Measurements from ENCODE around the gene MYZAP. TPM values are rescaled to one million over a fixed set of nuclear protein-coding genes. Genes with fewer than 3 reads are reported as not detected.

MYZAP gene
- total and polyA plus RNA-seq, 7 donors: 7.2 to 55.6 (median 39.1) TPM

DNA sequence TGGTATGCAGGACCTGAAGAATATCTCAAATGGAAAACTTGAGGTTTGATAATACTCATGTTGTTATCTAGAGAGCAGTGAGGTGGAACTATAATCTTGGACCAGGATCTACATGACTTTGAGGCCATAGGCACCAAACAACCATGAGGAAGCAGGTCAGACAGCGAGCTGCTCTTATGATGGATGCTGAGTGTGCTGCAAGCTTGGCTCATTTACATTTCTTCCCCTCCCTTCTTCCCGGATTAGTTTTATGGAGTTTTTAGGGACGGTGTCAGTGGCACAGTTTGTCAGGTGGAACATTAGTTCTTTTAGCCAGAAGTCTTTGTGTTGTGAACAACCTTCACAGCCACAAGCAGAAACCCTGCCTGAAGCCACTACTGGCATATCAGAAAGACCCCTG, 8.0 kb upstream of the MYZAP start:
- Histone ChIP-seq H3K27me3 (no peaks in the 10 kb centered on the region), H3K27ac (no peak overlapping the region)
- intact Hi-C loops (cut with DNase I): no loop called here

DNA sequence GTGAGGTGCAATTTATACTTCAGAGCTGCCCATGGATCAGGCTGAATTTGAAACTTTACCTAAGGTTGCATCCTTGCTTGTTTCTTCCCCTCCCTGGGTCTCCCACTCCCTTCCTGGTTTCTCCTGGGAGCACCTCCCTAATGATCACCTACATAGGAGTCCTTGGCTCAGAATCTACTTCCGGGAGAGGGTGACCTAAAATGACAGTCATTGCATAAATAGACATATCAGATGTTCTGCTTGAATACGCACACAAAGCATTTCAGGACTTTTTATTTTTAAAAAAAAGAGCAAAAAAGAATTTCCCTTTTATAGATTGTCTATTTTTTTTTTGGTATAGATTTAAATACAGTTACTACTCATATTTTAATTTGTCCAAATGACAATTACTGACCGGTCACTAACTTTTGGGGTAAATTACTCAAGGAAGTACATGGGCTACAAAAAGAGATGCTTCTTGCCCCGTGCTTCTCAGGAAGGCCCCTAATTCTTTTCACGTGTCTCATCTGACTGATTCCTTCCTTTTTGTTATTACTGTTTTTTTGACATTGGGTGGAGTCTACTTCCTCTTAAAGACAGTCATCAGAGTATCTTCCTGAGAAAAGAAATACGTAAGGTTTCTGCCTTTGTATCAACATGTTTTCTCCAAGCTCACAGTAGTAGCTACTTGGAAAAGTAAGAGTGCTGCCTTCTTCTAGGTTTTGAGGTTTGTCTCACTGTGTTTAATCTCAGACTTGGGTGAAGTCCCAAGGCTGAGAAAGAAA, 4.9 kb upstream of the MYZAP start:
- Histone ChIP-seq H3K4me3 (no peak overlapping the region), H3K27ac (no peak overlapping the region), H3K36me3 (no peaks in the 10 kb centered on the region), H3K27me3 (no peaks in the 10 kb centered on the region), H3K4me1 (peaks cover 0 to 11% (median 9%) of the 10 kb centered on the region in 4 donors), H3K9me3 (peaks cover 0 to 6% (median 4%) of the 10 kb centered on the region in 4 donors)
- no peak for DNase-seq
- intact Hi-C loops (cut with DNase I): no loop called here
- TF ChIP-seq, protein P1, sequence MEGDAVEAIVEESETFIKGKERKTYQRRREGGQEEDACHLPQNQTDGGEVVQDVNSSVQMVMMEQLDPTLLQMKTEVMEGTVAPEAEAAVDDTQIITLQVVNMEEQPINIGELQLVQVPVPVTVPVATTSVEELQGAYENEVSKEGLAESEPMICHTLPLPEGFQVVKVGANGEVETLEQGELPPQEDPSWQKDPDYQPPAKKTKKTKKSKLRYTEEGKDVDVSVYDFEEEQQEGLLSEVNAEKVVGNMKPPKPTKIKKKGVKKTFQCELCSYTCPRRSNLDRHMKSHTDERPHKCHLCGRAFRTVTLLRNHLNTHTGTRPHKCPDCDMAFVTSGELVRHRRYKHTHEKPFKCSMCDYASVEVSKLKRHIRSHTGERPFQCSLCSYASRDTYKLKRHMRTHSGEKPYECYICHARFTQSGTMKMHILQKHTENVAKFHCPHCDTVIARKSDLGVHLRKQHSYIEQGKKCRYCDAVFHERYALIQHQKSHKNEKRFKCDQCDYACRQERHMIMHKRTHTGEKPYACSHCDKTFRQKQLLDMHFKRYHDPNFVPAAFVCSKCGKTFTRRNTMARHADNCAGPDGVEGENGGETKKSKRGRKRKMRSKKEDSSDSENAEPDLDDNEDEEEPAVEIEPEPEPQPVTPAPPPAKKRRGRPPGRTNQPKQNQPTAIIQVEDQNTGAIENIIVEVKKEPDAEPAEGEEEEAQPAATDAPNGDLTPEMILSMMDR (IDR thresholded peaks at IDR 0.05): no peak
- TF ChIP-seq POLR2AphosphoS5 (IDR thresholded peaks at IDR 0.05): no peak
- WGBS, 2 donors: 55 to 60% methylated on average over 6 of the region's 6 CpGs

More for the DNA sequence above, 8.0 kb upstream of the MYZAP start:
- no peak for DNase-seq
- TF ChIP-seq, protein P1 (IDR thresholded peaks at IDR 0.05): no peak
- TF ChIP-seq POLR2AphosphoS5 (IDR thresholded peaks at IDR 0.05) (no peak), POLR2A (IDR thresholded peaks at IDR 0.05) (no peak), EP300 (IDR thresholded peaks at IDR 0.05) (no peak)
- peaks cover 0 to 3% (median 2%) of the 10 kb centered on the region in 4 donors for H3K4me1 ChIP-seq
- H3K36me3 ChIP-seq: no peaks in the 10 kb centered on the region
- peaks cover 0 to 6% (median 4%) of the 10 kb centered on the region in 4 donors for H3K9me3 ChIP-seq
- 84 to 96% methylated on average over 3 of the region's 3 CpGs for WGBS, 2 donors
- H3K4me3 ChIP-seq: no peak overlapping the region

DNA sequence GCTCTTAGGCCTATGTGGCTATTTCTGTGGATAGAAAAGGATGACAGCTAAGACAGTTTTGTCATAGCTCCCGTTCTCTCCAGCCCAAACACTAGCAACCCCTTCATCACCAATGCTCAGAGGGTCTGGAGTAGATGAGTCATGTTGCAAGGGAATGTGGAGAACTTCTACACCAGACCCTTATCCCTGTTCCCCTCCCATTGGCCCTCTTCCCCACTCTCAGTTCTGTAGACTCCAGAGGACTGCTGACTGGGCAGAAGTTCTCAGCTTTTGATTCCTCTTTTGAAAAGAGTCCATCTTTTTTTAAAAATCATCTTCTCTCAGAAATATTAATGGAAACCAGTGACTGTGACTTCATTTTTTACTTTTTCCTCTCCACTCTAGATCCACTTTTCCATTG, 2.4 kb upstream of the MYZAP start:
- no peaks in the 10 kb centered on the region for H3K27me3 ChIP-seq

DNA sequence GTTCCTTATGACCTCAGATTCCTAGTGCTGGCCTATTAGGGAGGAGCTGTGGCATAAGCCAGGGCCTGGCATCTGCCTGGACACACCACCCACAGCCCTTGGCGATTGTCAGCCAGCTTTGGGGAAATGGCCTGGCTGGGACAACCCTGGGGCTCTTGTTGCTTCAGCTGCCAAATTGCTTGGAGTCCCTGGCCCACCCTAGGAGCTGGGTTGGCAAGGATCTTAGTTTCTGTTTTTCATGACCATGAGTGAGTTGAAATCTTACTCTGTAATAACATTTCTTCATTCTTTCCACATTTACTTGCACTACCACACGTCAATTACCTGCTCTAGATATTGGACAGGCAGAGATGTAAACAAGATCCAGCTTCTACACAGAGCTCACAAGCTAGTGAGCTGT, 1.9 kb upstream of the MYZAP start:
- 76 to 77% methylated on average over 2 of the region's 2 CpGs for WGBS, 2 donors
- DNase-seq: no peak
- H3K36me3 ChIP-seq: no peaks in the 10 kb centered on the region
- H3K27me3 ChIP-seq: no peaks in the 10 kb centered on the region
- no peaks in the 10 kb centered on the region for H3K9me3 ChIP-seq
- no peak for TF ChIP-seq POLR2A (IDR thresholded peaks at IDR 0.05)
- TF ChIP-seq POLR2AphosphoS5 (IDR thresholded peaks at IDR 0.05): no peak
- TF ChIP-seq EP300 (IDR thresholded peaks at IDR 0.05): no peak
- TF ChIP-seq, protein P1 (IDR thresholded peaks at IDR 0.05): no peak
- H3K4me3 ChIP-seq: no peak overlapping the region
- intact Hi-C loops (cut with DNase I): no loop called here
- peaks cover 0 to 26% (median 17%) of the 10 kb centered on the region in 4 donors for H3K4me1 ChIP-seq
- peak overlapping the region in 2 of 4 donors; percentile 9 to 15 for H3K27ac ChIP-seq

More for the DNA sequence above, 2.4 kb upstream of the MYZAP start:
- Histone ChIP-seq H3K36me3 (no peaks in the 10 kb centered on the region), H3K4me3 (no peak overlapping the region), H3K27ac (peak overlapping the region in 2 of 4 donors; percentile 9 to 15), H3K9me3 (no peaks in the 10 kb centered on the region), H3K4me1 (peaks cover 0 to 22% (median 12%) of the 10 kb centered on the region in 4 donors)
- DNase-seq: no peak
- intact Hi-C loops (cut with DNase I): no loop called here
- 86% methylated on average over 1 of the region's 1 CpG for WGBS, 2 donors
- no peak for TF ChIP-seq POLR2A (IDR thresholded peaks at IDR 0.05)
- no peak for TF ChIP-seq EP300 (IDR thresholded peaks at IDR 0.05)
- TF ChIP-seq, protein P1 (IDR thresholded peaks at IDR 0.05): no peak
- TF ChIP-seq POLR2AphosphoS5 (IDR thresholded peaks at IDR 0.05): no peak

Data from sigmoid colon (tissue), 7 donors.